B cell (primary cell): Measurements from ENCODE around the gene NAPG. TPM values are rescaled to one million over a fixed set of nuclear protein-coding genes. Genes with fewer than 3 reads are reported as not detected.

Experiments used
- ATAC-seq: fragments of 200-7000 bp; cut with Tn5 transposase; one replicate; pipeline ENCODE4 v1.10.0; 2021; ENCODE audit warnings: low read depth, mild to moderate bottlenecking, moderate number of reproducible peaks, moderate library complexity
- CTCF ChIA-PET: fragments of 350-600 bp; sonication (Branson Sonifier 250); formaldehyde crosslinking; loops from one replicate; lab custom pipeline; 2021; ENCODE audit warnings: antibody characterized with exemption, inconsistent platforms; lab: Charles Lee
- POLR2A ChIA-PET: fragments of 350-600 bp; sonication (Branson Sonifier 250); formaldehyde crosslinking; loops from one replicate; lab custom pipeline; 2021; ENCODE audit warnings: antibody characterized with exemption; lab: Charles Lee
- DNase-seq: peaks from one replicate; pipeline ENCODE4 v3.0.0; 2013
- H2AFZ ChIP-seq: 2 replicates; pipeline ENCODE4 v1.6.1; 2012; ENCODE audit warnings: mild to moderate bottlenecking, low read depth, low read length; ENCODE audit not compliant: insufficient read depth, poor library complexity, severe bottlenecking
- H3K27ac ChIP-seq, 2 donors: 1 replicate in 1 of 2; 2 replicates in 1 of 2; pipeline ENCODE4 v1.5.1; 2012 to 2013; ENCODE audit warnings: low read length in 2 of 2, mild to moderate bottlenecking in 2 of 2, moderate library complexity in 1 of 2
- H3K27me3 ChIP-seq, 4 experiments: fragments of 200-600 bp in 1 of 4; sonication (generic) in 1 of 4; replicated peaks in 1 of 4; 1 replicate in 2 of 4; 2 replicates in 2 of 4; pipeline versions ENCODE4 v1.6.1 to v1.7.0; 2013 to 2016; ENCODE audit warnings: low read length in 3 of 4, mild to moderate bottlenecking in 2 of 4, mixed read lengths in 1 of 4, moderate library complexity in 1 of 4; ENCODE audit not compliant: insufficient read depth in 4 of 4, control insufficient read depth in 3 of 4; ENCODE audit errors: control extremely low read depth in 1 of 4
- H3K36me3 ChIP-seq, 2 experiments: replicated peaks in 1 of 2; 1 replicate in 1 of 2; 2 replicates in 1 of 2; pipeline versions ENCODE4 v1.6.1 to v1.7.1; 2013; ENCODE audit warnings: low read length in 1 of 2; ENCODE audit not compliant: insufficient read depth in 2 of 2, control insufficient read depth in 1 of 2; ENCODE audit errors: control extremely low read depth in 1 of 2, extremely low read depth in 1 of 2
- H3K4me1 ChIP-seq, 2 donors: fragments of 200-600 bp in 1 of 2; sonication (generic) in 1 of 2; 1 replicate in 1 of 2; 2 replicates in 1 of 2; pipeline versions ENCODE4 v1.5.1 to v1.6.1; 2013 to 2017; ENCODE audit warnings: low read length in 2 of 2; ENCODE audit not compliant: control insufficient read depth in 2 of 2, insufficient read depth in 2 of 2
- H3K4me2 ChIP-seq: replicated peaks from 2 replicates; pipeline ENCODE3; 2012; ENCODE audit warnings: mild to moderate bottlenecking, low read depth, low read length; ENCODE audit not compliant: poor library complexity, severe bottlenecking
- H3K4me3 ChIP-seq, 5 experiments: fragments of 200-600 bp in 1 of 5; sonication (generic) in 1 of 5; 1 replicate in 3 of 5; 2 replicates in 2 of 5; pipeline versions ENCODE4 v1.5.1 to v1.7.0; 2011 to 2016; ENCODE audit warnings: low read length in 4 of 5, mild to moderate bottlenecking in 4 of 5, low read depth in 2 of 5, control low read depth in 1 of 5, moderate library complexity in 1 of 5; ENCODE audit not compliant: insufficient read depth in 1 of 5; ENCODE audit errors: control extremely low read depth in 1 of 5, extremely low read depth in 1 of 5
- H3K79me2 ChIP-seq: fragments of 200-600 bp; sonication (generic); one replicate; pipeline ENCODE4 v1.6.0; 2016; ENCODE audit warnings: low read length; ENCODE audit not compliant: control insufficient read depth, insufficient read depth
- H3K9ac ChIP-seq: fragments of 200-600 bp; sonication (generic); 2 replicates; pipeline ENCODE4 v1.6.1; 2017; ENCODE audit warnings: mild to moderate bottlenecking, low read length, moderate library complexity
- H3K9me3 ChIP-seq, 3 donors: one replicate each; pipeline versions ENCODE4 v1.6.1 to v1.7.1; 2013; ENCODE audit warnings: low read length in 2 of 3; ENCODE audit not compliant: control insufficient read depth in 2 of 3, insufficient read depth in 1 of 3; ENCODE audit errors: control extremely low read depth in 1 of 3
- H4K20me1 ChIP-seq: 2 replicates; pipeline ENCODE4 v1.6.0; 2012; ENCODE audit warnings: mild to moderate bottlenecking, low read length; ENCODE audit not compliant: insufficient read depth, control insufficient read depth, poor library complexity, severe bottlenecking
- H3K27ac Mint-ChIP-seq: one replicate; pipeline ENCODE4 v1.8.0; 2021; ENCODE audit warnings: mixed read lengths
- H3K27me3 Mint-ChIP-seq: one replicate; pipeline ENCODE4 v1.8.0; 2021; ENCODE audit warnings: mixed read lengths
- H3K4me1 Mint-ChIP-seq: one replicate; pipeline ENCODE4 v1.8.0; 2021; ENCODE audit warnings: mixed read lengths
- H3K4me3 Mint-ChIP-seq: one replicate; pipeline ENCODE4 v1.8.0; 2021; ENCODE audit warnings: mixed read lengths
- H3K9me3 Mint-ChIP-seq: one replicate; pipeline ENCODE4 v1.8.0; 2022; ENCODE audit warnings: mixed read lengths; ENCODE audit not compliant: insufficient read depth
- CTCF ChIP-seq: fragments of 200-600 bp; IDR thresholded peaks from one replicate; pipeline ENCODE4 v1.8.0; 2022; ENCODE audit warnings: antibody characterized with exemption, mild to moderate bottlenecking
- EZH2 ChIP-seq: IDR thresholded peaks from 2 replicates; pipeline ENCODE4 v1.6.1; 2012; ENCODE audit warnings: borderline replicate concordance, low read depth, mild to moderate bottlenecking, moderate library complexity, low read length; ENCODE audit not compliant: insufficient read depth, poor library complexity, severe bottlenecking
- WGBS: methylation state at CpG from one replicate; pipeline ENCODE4 v1.1.5; 2013; ENCODE audit warnings: missing lambda C conversion rate; ENCODE audit not compliant: insufficient coverage; 5-methylcytosine and 5-hydroxymethylcytosine counted together
- intact Hi-C: fragments of 100-400 bp; cut with micrococcal nuclease; formaldehyde crosslinking; loops from one replicate; pipeline ENCODE4 v1.10.0; 2022
- polyA plus RNA-seq: library from polyadenylated mRNA; depleted of rRNA; stranded (reverse); fragments of >200 nt; gene quantifications from 2 replicates; pipeline ENCODE4 v1.2.3, GENCODE V29; 2012
- total RNA-seq, 2 donors: library from RNA; stranded (reverse); fragments of 120-200 nt in 1 of 2; gene quantifications; 1 replicate in 1 of 2; 2 replicates in 1 of 2; pipeline versions ENCODE4 v1.2.3 to v1.2.4, GENCODE V29; 2013 to 2022

NAPG gene
- total and polyA plus RNA-seq, 2 donors (not counting 1 experiment from before 2014, with no cell fraction given): 9.4 to 31.8 TPM

- Mint-ChIP-seq H3K27ac (peak overlapping the region; percentile 96), H3K4me3 (peak overlapping the region; percentile 99), H3K4me1 (peaks cover 48% of the 10 kb centered on the region), H3K27me3 (no peaks in the 10 kb centered on the region), H3K9me3 (no peaks in the 10 kb centered on the region)
- TF ChIP-seq EZH2 (no peak), CTCF (no peak)
- peak overlapping the region; percentile 80 for H2AFZ ChIP-seq
- CTCF ChIA-PET: no interaction called here
- H4K20me1 ChIP-seq: peaks cover 29% of the 10 kb centered on the region
- H3K36me3 ChIP-seq: no peaks in the 10 kb centered on the region
- H3K27me3 ChIP-seq: no peaks in the 10 kb centered on the region
- peak overlapping the region; percentile 79 to 94 (median 88) for H3K4me3 ChIP-seq
- H3K27ac ChIP-seq: peak overlapping the region; percentile 16 to 46
- H3K79me2 ChIP-seq: peaks cover 40% of the 10 kb centered on the region
- intact Hi-C loops: loop anchor here (1.0 to 10.0 kb wide), 6 partner anchors 35 to 1921 kb away; partner anchors contain the start of genes IMPA2, PPP4R1, RAB12 and RAB31
- H3K9me3 ChIP-seq: no peaks in the 10 kb centered on the region
- H3K4me2 ChIP-seq: peak overlapping the region; percentile 95
- peak overlapping the region; percentile 87 for H3K9ac ChIP-seq
- no CpG with 5 or more reads among the region's 7 CpGs for WGBS
- H3K4me1 ChIP-seq: peaks cover 18 to 39% of the 10 kb centered on the region in 2 donors
- DNase-seq (peak; percentile 64), ATAC-seq (no peak)
- POLR2A ChIA-PET: interaction anchor here (0.6 to 1.3 kb wide), 2 partner anchors 610 to 612 kb away, joined by 3 to 6 read pairs; partner anchors contain the start of gene VAPA
Observed at GRCh38 chr18:10525371-10525691, 496 bp upstream of the NAPG start.

DNA sequence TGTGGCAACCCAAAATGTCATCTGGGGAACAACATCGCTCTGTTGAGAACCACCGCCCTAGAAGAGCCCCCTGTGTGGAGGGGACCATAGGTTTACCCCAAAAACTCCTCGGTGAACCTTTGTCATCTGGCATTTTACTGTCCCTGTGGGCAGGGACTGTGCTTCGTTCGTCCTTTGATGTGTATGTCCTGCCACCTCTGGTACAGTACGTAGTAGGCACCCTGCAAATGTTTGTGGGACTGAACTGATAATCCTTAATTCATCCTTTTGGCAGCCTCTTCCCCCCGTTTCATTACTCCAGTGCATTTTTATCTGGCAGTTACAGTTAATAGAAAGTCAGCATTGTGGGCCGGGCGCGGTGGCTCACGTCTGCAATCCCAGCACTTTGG is 728 bp downstream of the NAPG start:
- H3K4me1 Mint-ChIP-seq: peaks cover 54% of the 10 kb centered on the region
- TF ChIP-seq CTCF (no peak), EZH2 (no peak)

More for the DNA sequence above, 728 bp downstream of the NAPG start:
- Histone ChIP-seq H4K20me1 (peaks cover 30% of the 10 kb centered on the region), H3K4me1 (peaks cover 20 to 39% of the 10 kb centered on the region in 2 donors), H3K79me2 (peaks cover 46% of the 10 kb centered on the region), H3K27ac (peak overlapping the region; percentile 77 to 80), H3K36me3 (no peaks in the 10 kb centered on the region), H3K27me3 (no peaks in the 10 kb centered on the region), H3K9me3 (no peaks in the 10 kb centered on the region), H3K4me3 (peak overlapping the region; percentile 71 to 94 (median 81)), H3K4me2 (peak overlapping the region; percentile 95), H2AFZ (peak overlapping the region; percentile 80), H3K9ac (peak overlapping the region; percentile 87)
- H3K27ac Mint-ChIP-seq: peak overlapping the region; percentile 91
- intact Hi-C loops: loop anchor here (1.0 to 10.0 kb wide), 6 partner anchors 613 to 1922 kb away; partner anchors contain the start of genes IMPA2, PPP4R1, RAB12 and RAB31
- DNase-seq: no peak
- no peak for ATAC-seq
- 18% methylated on average over 11 of the region's 11 CpGs for WGBS
- no peaks in the 10 kb centered on the region for H3K27me3 Mint-ChIP-seq
- ChIA-PET CTCF (interaction anchor here (2.1 kb wide), 1 partner anchor 34 kb away, joined by 9 read pairs; no protein-coding TSS in a partner anchor), POLR2A (interaction anchor here (1.3 kb wide), 1 partner anchor 611 kb away, joined by 3 read pairs; no protein-coding TSS in a partner anchor)
- H3K4me3 Mint-ChIP-seq: peak overlapping the region; percentile 99
- no peaks in the 10 kb centered on the region for H3K9me3 Mint-ChIP-seq
